Cardiac fibroblast (primary cell): ENCODE data around the gene ITGA4.

ENCODE experiments used
- DNase-seq, 2 donors: peaks; one replicate each; pipeline versions ENCODE4 v3.0.0 to v3.0.0-alpha.2; 2010; ENCODE audit warnings: low read depth in 2 of 2
- H3K4me3 ChIP-seq, 2 donors: replicated peaks in 1 of 2; 1 replicate in 1 of 2; 2 replicates in 1 of 2; pipeline ENCODE4 v1.5.1; 2011; ENCODE audit warnings: low read depth in 2 of 2, low read length in 2 of 2, mild to moderate bottlenecking in 2 of 2, moderate library complexity in 1 of 2
- CTCF ChIP-seq: IDR thresholded peaks from one replicate; pipeline ENCODE4 v1.5.1; 2011; ENCODE audit warnings: low read depth, mild to moderate bottlenecking, low read length, inconsistent platforms

Gene ITGA4

GRCh38 chr2:181500201-181500600, 43.0 kb downstream of the ITGA4 start:
- H3K4me3 ChIP-seq = no peak overlapping the region
- no peak for TF ChIP-seq CTCF
- no peak for DNase-seq

GRCh38 chr2:181515719-181516118, 58.5 kb downstream of the ITGA4 start:
- no peak for TF ChIP-seq CTCF
- H3K4me3 ChIP-seq = no peak overlapping the region
- no peak for DNase-seq

GRCh38 chr2:181516992-181517391, 59.8 kb downstream of the ITGA4 start:
- TF ChIP-seq CTCF = no peak
- no peak for DNase-seq
- H3K4me3 ChIP-seq = no peak overlapping the region

GRCh38 chr2:181517685-181518301, 60.6 kb downstream of the ITGA4 start:
- peak; percentile 7 to 24 for DNase-seq
- no peak for TF ChIP-seq CTCF

GRCh38 chr2:181520253-181520652, 63.1 kb downstream of the ITGA4 start:
- no peak for TF ChIP-seq CTCF
- no peak for DNase-seq

More at GRCh38 chr2:181517685-181518301, 60.6 kb downstream of the ITGA4 start:
- no peak overlapping the region for H3K4me3 ChIP-seq

GRCh38 chr2:181523756-181524155, 66.6 kb downstream of the ITGA4 start:
- H3K4me3 ChIP-seq = no peak overlapping the region
- no peak for TF ChIP-seq CTCF
- no peak for DNase-seq

More at GRCh38 chr2:181520253-181520652, 63.1 kb downstream of the ITGA4 start:
- no peak overlapping the region for H3K4me3 ChIP-seq

GRCh38 chr2:181526014-181526413, 68.8 kb downstream of the ITGA4 start:
- H3K4me3 ChIP-seq = no peak overlapping the region
- no peak for TF ChIP-seq CTCF
- no peak for DNase-seq
